SIG-M5 treated with dmso at 0.1 percent for 504 hours (cell line): ENCODE measurements around the gene RUNX1.

Source experiments
- DNase-seq: peaks from one replicate; lab custom pipeline; 2025; ENCODE audit not compliant: unreplicated experiment; lab: John Stamatoyannopoulos, UW

RUNX1 gene

DNA sequence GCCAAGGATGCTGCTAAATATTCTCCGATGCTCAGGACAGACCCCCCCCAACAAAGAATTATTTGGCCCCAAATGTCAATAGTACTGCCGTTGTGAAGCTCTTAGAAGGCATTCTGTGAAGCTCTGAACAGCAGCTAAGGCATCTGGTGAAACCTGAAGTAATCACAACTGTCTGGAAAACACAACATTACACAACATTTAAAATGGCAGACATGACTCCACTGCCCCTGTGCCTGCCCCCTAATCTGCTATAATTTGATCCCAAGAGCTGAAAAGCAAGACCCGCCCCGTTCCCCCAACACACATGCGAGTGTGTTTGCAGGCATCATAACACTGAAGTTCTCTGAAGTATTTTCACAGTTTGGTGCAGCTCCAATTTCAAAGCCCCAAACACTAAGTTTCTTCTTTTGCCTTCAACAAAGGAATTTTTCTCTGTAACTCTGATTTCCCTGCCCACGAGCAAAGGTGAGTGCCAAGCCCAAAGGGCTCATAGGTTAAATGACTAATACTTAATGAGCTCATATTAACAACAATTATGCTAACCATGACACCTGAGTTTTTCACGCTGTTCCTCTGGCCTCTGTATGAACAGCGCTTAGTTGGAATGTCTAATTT lies 251.1 kb downstream of the RUNX1 start:
- DNase-seq, result no peak

DNA sequence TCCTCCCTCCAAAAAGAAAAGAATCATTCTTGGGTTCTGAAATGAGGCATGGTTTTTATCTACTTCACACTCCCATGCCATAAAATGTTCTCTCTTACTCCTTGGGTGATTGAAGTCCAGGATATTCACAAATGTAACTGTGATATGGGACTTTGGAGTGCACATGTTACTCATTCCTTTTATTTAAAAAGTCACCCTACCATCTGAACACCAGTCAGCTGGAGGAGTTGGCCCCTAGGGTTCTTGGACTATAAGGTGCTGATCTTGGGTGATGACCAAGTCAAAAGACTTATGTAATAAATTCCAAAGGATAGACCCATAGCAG lies 251.9 kb downstream of the RUNX1 start:
- DNase-seq, result no peak

DNA sequence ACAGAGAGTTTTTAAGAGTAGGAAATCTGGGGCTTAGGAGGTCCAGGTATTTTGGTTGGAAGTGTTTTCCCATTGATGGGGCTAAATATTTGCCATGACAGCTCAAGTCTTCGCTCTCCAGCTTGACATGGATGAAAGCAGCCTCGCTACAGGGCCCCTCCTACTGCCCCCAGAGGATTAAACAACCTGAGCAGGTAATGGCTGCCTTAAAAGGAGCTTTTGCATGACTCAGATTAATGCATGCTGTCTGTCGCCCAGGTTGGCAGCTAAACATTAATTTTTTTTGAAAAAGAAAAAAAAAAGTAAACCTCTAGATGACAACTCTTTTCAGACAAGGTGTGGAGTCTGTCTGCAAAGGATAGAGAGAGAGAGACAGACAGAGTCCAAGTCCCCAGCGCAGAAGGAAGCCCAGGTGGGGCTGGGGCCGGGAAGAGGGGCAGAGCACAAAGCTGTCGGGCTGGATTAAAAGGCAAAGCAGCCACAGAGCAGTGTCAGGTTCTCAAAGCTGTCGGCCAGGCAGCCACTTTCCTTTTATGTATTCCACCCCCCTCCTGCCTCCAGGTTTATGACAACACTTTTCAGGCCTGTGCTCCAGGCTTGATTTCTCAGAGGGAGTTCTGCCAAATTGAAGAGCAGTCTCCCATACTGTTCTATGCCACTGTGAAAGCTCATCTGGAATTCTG lies 252.4 kb downstream of the RUNX1 start:
- no peak for DNase-seq

DNA sequence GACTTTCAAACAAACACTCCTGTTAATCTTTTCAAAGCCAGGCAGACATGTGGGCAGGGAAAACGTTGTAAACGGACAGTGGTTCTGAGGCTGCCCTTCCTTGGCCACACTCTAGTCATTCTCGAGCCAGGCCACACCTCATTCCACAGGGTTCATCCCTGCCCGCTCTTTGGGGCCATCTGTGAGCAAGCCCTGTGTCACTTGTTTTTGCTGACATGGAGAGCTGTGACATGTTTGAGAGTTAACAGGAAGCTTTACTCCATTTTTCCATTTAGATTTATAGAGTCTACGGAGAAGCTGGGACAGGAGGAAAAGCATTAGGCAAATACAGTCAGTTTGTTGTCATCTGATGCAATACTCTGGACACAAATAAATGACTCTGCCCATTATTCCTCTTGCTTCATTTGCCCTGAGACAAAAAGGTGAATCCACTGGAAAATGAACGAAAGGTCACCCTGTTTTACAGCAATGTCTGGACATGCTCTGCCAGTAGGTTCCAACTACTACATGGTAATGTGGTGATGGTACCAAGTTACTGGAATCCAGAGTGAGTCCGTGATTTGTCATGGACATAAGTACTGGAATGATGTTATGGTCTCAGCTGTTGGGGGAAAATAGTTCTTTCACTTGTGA lies 253.4 kb downstream of the RUNX1 start:
- no peak for DNase-seq

DNA sequence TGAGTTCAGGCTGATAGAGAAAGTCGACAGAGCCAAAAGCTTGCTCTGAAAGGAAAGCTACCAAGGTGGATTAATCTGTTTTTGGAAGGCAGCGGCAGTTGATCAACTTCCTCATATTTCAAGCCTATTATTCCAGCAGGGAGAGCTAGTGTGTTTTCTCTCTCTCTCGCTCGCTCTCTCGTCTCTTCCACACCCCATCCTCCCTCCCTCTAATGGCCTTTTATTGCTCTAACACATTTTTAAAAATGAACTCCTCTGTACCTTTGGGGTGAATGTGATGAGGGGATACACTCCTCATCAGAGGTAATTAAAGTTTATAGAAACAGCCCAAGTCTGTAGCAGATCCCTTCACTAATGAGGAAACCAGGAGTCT lies 253.9 kb downstream of the RUNX1 start:
- no peak for DNase-seq

DNA sequence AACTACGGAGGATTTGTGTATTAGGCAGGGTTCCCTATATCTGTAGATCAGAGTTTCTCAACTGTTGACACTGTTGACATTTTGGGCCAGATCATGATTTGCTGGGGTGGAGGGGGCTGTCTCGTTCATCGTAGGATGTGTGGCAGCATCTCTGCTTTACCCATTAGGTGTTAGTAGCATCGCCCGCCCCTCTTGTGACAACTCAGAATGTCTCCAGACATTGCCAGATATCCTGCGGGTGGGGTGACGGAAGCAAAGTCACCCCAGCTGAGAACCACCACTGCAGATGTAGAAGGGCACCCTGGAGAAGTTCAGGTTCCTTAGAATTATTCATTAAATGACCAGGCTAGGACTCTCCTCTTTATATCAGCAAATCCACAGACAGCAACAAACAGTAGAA lies 254.4 kb downstream of the RUNX1 start:
- DNase-seq, result no peak

DNA sequence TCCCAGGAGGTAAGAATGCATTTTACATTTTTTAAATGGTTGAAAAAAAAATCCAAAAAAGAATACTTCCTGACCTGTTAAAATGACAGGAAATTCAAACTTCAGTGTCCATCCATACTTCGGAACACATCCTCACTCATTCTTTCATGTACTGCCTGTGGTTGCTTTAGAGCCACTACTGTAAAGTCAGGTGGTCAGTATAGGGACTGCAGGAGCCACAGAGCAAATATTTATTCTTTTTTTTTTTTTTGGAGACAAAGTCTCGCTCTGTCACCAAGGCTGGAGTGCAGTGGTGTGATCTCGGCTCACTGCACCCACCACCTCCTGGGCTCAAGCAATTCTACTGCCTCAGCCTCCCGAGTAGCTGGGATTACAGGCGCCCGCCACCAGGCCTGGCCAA lies 255.6 kb downstream of the RUNX1 start:
- DNase-seq, result no peak

DNA sequence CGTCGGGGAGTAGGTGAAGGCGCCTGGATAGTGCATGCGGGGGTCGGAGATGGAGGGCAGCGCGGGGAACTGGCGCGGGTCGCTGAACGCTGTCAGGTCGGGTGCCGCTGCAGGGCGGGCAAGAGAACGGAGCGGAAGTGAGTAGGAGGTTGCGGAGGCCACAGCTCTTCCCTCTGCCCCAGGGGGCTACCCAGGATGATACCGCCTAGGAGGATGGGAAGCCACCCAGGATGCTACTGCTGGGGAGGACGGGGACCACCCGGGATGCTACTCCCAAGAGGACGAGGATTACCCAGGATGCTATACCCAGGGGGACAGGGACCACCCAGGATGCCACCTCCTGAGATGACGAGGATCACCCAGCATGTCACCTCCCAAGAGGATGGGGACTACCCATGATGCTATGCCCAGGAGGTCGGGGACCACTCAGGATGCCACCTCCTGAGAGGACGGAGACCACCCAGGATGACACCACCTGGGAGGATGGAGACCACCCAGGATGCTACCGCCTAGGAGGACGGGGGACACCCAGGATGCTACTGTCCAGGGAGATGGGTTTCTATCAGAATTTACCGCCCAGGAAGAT lies 256.5 kb downstream of the RUNX1 start:
- no peak for DNase-seq

DNA sequence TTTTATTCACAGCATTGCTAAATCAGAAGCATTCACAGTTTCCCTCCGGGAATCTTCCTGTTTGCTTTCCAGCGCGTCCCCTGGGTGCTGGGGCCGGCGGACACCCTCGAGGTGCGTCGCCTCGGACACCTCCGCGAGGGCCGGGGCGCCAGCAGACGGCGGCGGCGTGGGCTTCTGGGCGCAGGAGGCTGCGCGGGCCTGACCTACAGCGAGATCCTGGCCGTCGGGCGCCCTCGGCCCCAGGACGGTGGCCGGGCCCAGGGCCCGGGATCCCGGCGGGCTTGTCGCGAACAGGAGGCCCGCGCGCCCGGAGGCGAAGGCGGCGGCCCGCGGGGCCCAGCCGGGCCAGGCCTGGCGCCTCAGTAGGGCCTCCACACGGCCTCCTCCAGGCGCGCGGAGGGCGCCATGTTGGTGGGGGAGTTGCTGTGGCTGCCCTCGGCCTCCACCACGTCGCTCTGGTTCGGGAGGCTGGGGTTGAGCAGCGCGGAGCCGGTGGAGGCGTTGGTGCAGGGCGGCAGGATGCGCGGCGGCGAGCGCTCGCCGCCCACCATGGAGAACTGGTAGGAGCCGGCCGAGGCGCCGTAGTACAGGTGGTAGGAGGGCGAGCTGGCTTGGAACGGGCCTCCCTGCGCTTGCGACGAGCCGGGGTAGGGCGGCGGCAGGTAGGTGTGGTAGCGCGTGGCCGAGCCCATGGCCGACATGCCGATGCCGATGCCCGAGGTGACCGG lies 257.2 kb downstream of the RUNX1 start:
- DNase-seq, result no peak

DNA sequence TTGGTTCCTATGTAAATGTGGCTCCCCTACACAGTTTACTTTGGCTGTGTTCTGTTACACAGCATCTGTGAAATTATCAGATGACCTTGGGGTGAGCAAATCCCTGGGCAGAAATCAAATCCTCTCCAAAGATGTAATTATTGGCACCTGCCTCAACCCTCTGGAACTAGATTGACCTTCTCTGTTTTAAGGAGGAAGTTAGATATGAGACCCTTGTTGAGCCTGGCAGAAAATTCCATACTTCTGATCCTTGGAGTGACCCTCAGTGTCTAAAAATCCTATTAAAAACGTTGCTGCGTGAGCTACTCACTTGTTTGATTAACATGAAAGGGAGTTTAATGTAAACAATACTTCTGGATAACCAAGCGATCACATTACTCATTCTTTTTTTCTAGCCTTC lies 258.3 kb downstream of the RUNX1 start:
- DNase-seq, result no peak

DNA sequence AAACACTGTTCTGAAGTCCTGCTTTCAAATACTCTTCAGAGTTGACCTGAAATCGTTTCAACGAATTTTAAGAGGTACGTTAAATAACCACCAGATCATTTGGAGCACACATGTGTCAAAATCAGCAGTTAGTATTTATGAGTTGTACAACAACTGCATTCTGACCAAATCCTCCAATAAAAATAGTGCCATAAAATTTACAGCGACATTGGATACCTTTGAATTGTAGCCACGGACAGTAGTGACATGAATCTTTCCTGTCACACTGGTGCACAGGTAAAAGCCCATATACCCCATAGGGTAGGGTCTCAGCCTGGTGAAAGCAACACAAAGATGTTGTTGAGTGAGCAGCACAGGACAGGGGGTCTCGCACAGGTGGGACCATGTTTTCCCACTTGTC lies 258.8 kb downstream of the RUNX1 start:
- no peak for DNase-seq

DNA sequence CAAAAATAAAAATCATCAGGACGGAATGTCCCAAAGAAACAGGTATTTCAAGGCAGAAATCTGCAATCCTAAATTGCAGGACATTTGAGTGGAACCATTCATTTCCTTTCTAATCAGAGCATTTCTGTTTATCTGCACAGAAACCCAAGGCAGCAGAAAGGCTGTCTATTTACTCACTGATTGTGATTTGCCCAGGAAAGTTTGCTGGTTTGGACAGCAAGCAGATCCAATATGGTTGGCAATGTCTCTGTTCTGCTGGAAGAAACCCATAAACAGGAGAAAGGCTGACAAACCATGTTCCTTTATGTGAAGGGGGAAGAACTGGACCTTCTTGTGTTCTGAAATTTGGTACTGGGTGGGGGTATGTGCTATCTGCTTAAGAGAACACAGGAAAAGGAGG lies 260.2 kb downstream of the RUNX1 start:
- DNase-seq, result no peak

DNA sequence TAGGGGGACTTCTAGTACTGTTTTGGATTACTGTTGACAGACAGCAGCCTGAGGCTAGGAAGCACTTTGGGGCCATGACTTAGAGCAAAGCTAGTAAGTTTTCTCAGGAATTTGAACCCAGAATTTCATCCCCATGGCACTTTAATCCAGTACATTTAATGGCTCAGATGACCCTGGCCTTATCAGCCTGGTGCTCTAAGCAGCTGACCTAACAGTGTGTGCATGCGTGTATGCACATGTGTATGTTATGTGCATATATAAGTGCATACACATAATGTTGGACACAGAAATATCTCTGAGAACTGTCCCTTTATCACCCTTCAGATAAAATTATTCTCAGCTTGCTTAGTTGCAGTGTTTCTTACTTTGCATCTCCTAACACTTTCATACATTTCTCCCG lies 265.3 kb downstream of the RUNX1 start:
- no peak for DNase-seq

DNA sequence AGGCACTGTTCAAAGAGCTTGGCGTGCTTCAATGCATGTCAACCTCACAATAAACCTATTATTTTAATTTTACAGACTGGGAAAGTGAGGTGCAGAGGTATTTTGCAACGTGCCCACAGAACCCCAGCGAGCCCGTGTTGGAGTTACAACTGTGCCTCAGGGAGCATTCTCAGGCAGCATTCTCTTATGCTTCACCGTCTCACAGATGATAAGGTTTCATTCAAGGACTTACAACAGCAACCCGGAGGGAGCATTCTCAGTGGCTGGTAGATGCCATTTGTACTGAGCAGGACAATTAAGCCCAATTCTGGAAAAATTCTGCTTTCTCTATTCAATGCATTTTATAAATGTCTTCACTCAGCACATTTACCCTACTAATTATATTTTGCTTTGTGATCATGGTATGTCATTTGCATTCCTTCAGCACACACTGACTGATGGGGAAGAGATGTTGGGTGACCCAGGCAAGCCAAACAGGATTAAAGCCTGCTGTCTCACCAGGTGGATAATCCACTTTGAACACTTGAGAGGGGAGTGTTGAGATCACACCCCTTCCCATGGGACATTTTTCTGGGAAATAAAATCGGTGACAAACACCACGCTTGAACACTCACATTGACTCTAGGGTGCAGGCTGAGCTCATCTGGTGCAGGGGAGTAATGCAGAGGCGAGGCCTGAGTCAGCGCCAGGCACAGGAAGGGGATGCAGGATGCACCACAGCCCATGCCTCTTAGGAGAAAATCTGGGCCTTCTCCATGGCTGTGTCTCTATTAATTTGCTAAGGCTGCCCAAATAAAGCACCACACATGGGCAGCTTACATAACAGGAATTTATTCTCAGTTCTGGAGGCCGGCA lies 266.4 kb downstream of the RUNX1 start:
- DNase-seq, result no peak

DNA sequence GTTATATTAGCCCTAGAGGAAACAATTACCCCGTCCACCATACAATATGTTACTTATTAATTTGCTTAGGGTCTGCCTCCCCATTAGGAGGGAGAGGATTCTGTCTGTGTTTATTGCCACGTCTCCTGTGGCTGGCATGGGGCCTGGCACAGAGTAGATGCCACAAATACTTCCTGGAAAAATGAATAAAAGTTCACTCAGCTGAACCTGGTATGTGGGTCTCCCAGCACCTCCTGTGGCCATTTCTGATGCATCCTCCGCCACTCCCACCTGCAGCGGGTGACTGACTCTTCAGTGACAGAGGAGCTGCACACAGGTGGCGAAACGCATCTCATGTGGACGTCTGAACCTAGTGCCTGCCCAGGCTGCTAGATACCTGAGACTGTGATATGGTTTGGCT lies 267.6 kb downstream of the RUNX1 start:
- no peak for DNase-seq

DNA sequence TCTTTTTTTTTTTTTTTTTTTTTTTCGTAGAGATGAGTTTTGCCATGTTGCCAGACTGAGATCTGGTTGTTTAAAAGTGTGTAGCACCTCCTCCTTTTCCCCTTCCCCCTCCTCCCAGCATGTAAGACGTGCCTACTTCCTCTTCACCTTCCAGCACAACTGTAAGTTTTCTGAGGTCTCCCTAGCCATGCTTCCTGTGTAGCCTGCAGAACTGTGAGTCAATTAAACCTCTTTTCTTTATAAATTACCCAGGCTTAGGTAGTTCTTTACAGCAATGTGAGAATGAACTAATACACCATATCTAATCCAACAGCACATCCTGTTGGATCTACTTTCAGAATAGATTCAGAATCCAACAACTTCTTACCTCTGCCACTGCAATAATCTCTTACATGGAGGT lies 269.2 kb downstream of the RUNX1 start:
- DNase-seq, result no peak

DNA sequence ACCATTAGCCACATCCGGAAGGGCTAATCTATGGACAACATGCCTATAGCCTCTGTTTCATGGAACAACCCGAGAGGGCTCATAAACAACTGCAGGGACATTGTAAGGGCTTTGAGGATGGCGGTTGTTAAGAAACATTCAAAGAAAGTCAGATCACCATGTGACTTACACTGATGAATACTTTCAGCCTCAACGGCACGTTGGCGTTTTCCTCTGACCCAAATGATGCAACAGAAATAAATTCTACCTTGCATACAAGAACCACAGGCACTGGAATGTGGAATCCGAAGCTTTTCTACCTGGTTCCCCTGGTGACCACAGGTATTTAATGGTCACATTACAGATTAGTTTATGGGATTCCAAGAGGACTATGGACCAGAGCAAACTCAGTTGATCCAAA lies 273.3 kb downstream of the RUNX1 start:
- no peak for DNase-seq

DNA sequence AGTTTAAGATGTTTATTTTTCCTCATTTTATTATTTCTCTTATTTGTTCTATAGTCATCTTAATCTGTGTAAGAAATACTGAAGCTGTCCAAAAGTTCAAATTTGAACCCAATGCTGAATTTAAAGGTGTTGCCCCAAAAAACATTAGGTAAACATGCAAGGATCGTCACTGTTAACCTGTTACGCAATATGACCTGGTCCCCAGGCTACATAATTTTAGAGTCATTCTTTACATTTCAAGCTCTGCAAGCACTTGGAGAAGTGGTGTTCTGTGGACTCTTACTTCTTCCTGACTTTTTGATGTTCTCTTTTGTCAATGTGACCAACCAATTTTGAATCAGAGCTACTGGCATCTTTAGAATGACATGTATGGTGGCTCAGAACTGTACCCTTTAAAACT lies 274.4 kb downstream of the RUNX1 start:
- no peak for DNase-seq

DNA sequence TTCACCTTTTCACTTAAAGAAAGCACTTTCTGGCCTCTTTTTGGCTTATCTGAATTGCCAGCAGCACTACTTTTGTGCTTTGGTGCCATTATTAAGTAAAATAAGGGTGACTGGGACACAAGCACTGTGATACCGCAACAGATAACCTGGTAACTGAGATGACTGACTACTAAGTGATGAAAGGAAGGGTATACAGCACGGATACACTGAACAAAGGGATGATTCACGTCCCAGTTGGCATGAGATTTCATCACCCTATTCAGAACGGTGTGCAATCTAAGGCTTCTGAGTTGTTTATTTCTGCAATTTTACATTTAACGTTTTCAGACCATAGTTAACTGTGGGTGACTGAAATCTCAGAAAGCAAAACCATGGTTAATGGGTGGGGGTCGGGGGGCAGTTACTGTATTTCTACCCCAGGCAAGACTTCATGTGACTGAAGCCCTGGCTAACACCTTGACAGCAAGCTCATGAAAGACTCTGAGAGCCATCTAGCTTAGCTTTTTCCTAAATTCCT lies 277.5 kb downstream of the RUNX1 start:
- DNase-seq, result peak; percentile 44

DNA sequence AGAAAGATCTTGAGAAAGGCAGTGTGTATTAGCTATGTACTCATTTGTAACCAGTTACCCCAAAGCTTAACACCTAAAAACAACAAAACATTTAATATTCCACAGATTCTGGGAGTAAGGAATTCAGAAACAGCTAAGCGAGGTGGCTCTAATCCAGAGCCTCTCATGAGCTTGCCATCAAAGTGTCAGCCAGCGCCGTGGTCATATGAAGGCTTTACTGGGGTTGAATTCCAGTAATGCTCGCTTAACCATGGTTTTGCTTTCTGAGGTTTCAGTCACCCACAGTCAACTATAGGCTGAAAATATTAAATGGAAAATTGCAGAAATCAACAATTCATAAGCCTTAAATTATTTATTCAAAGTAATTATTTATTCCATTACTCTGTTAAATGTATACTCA lies 278.5 kb downstream of the RUNX1 start:
- DNase-seq, result no peak

DNA sequence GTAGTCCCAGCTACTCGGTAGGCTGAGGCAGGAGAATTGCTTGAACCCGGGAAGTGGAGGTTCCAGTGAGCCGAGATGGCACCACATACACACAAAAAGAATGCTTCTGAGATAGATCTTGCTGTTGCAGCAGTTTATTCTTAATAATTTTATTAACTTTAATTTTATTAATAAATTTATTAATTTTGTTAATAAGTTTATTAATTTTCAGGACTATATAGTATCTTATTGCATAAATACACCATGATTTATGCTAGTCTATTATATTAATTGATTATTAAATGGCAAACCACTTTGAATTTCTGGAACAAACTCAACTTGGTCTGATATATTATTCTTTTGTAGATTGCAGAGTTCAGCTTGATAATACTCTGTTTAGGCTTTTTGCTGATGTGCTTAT lies 280.8 kb downstream of the RUNX1 start:
- DNase-seq, result no peak
